Activated CD4-positive, alpha-beta memory T cell treated with anti-CD3 and anti-CD28 coated beads, Interleukin-2, amount 10 ng/mL, durations not matched to agents 7 days and 5 days (primary cell): Measurements from ENCODE around the gene HSPA1B. TPM values are rescaled to one million over a fixed set of nuclear protein-coding genes. Genes with fewer than 3 reads are reported as not detected.
"Not testable (repeated sequence)": the region's sequence is repeated elsewhere in the genome, so short reads cannot be mapped to it uniquely, and the experiment has no call there.

Experiments used
- CTCF ChIA-PET: fragments of 350-600 bp; sonication (Branson Sonifier 250); formaldehyde crosslinking; loops from one replicate; lab custom pipeline; 2021; ENCODE audit warnings: antibody characterized with exemption, inconsistent platforms; lab: Charles Lee
- POLR2A ChIA-PET: fragments of 350-600 bp; sonication (Branson Sonifier 250); formaldehyde crosslinking; loops from one replicate; lab custom pipeline; 2021; ENCODE audit warnings: antibody characterized with exemption; lab: Charles Lee
- DNase-seq: peaks from one replicate; pipeline ENCODE4 v3.0.0-alpha.2; 2020
- H3K27ac Mint-ChIP-seq: one replicate; pipeline ENCODE4 v1.8.0; 2021; ENCODE audit warnings: mild to moderate bottlenecking, mixed read lengths
- H3K27me3 Mint-ChIP-seq: one replicate; pipeline ENCODE4 v1.8.0; 2021; ENCODE audit warnings: mixed read lengths
- H3K36me3 Mint-ChIP-seq: one replicate; pipeline ENCODE4 v1.8.0; 2021; ENCODE audit warnings: low read depth, mixed read lengths
- H3K4me1 Mint-ChIP-seq: one replicate; pipeline ENCODE4 v1.8.0; 2021; ENCODE audit warnings: mixed read lengths
- H3K4me3 Mint-ChIP-seq: one replicate; pipeline ENCODE4 v1.8.0; 2021; ENCODE audit warnings: mild to moderate bottlenecking, mixed read lengths
- H3K9me3 Mint-ChIP-seq: one replicate; pipeline ENCODE4 v1.8.0; 2021; ENCODE audit warnings: mixed read lengths
- total RNA-seq, 2 experiments: library from RNA; stranded (reverse); gene quantifications; one replicate each; pipeline ENCODE4 v1.2.3, GENCODE V29; 2021

The HSPA1B gene
- total RNA-seq, 2 experiments from 2014 or later: 60.6 to 62.6 TPM

- CTCF ChIA-PET: interaction anchor here (1.0 kb wide), 1 partner anchor 31 kb away, joined by 3 read pairs; no protein-coding TSS in a partner anchor
- H3K4me3 Mint-ChIP-seq, DNase-seq, H3K27me3 Mint-ChIP-seq, H3K9me3 Mint-ChIP-seq: not testable (repeated sequence)
- POLR2A ChIA-PET: interaction anchor here (0.7 to 7.4 kb wide), 3 partner anchors 10 to 63 kb away, joined by 3 to 104 read pairs (median 24); partner anchors contain the start of genes CLIC1, HSPA1A, HSPA1L and MSH5
- Mint-ChIP-seq H3K36me3 (peaks cover 35% of the 10 kb centered on the region), H3K27ac (peak overlapping the region; percentile 53), H3K4me1 (peaks cover 54% of the 10 kb centered on the region)
These were observed 26.3 kb upstream of the HSPA1B start for GRCh38 chr6:31801031-31801927.

- CTCF ChIA-PET: interaction anchor here (0.6 to 3.6 kb wide), 13 partner anchors 8 to 121 kb away, joined by 3 to 23 read pairs (median 10); partner anchors contain the start of genes DDAH2, HSPA1A, HSPA1B and HSPA1L
- peaks cover 40% of the 10 kb centered on the region for H3K4me1 Mint-ChIP-seq
- H3K36me3 Mint-ChIP-seq: peaks cover 39% of the 10 kb centered on the region
- POLR2A ChIA-PET: interaction anchor here (0.7 to 4.0 kb wide), 24 partner anchors 9 to 1168 kb away, joined by 3 to 57 read pairs (median 8); partner anchors contain the start of genes ABHD16A, BAG6, C6orf47 and CLIC1
- DNase-seq: no peak
- H3K27me3 Mint-ChIP-seq: no peaks in the 10 kb centered on the region
- H3K9me3 Mint-ChIP-seq: no peaks in the 10 kb centered on the region
- peak overlapping the region; percentile 91 for H3K4me3 Mint-ChIP-seq
- H3K27ac Mint-ChIP-seq: peak overlapping the region; percentile 91
These were observed 21.5 kb upstream of the HSPA1B start for GRCh38 chr6:31805939-31806469.

- CTCF ChIA-PET: interaction anchor here (0.6 to 3.6 kb wide), 21 partner anchors 8 to 461 kb away, joined by 3 to 23 read pairs (median 7); partner anchors contain the start of genes DDAH2, HSPA1A, HSPA1B and HSPA1L
- Mint-ChIP-seq H3K27me3 (no peaks in the 10 kb centered on the region), H3K4me3 (peak within 1 kb of the TSS; percentile 91), H3K9me3 (no peaks in the 10 kb centered on the region), H3K4me1 (peaks cover 43% of the 10 kb centered on the region), H3K27ac (peak within 1 kb of the TSS; percentile 91), H3K36me3 (peaks cover 35% of the 10 kb centered on the region)
- DNase-seq: peak; percentile 98
- POLR2A ChIA-PET: interaction anchor here (0.6 to 4.0 kb wide), 34 partner anchors 8 to 1167 kb away, joined by 3 to 57 read pairs (median 5); partner anchors contain the start of genes ABHD16A, BAG6, C6orf47 and CLIC1
These were observed 20.9 kb upstream of the HSPA1B start, which contains the start of gene LSM2 for GRCh38 chr6:31806470-31807272. LSM2 (minus strand) TSS chr6:31806966; CDS start chr6:31806757, 209 bp downstream.

GRCh38 chr6:31808599-31808998 is 18.9 kb upstream of the HSPA1B start:
- H3K9me3 Mint-ChIP-seq, H3K27me3 Mint-ChIP-seq, H3K27ac Mint-ChIP-seq, H3K4me3 Mint-ChIP-seq, DNase-seq: not testable (repeated sequence)
- H3K36me3 Mint-ChIP-seq: peaks cover 26% of the 10 kb centered on the region
- H3K4me1 Mint-ChIP-seq: peaks cover 55% of the 10 kb centered on the region
- CTCF ChIA-PET: interaction anchor here (3.6 kb wide), 1 partner anchor 12 kb away, joined by 23 read pairs; the partner anchor contains the start of gene VARS1
- POLR2A ChIA-PET: interaction anchor here (4.0 kb wide), 1 partner anchor 11 kb away, joined by 51 read pairs; the partner anchor contains the start of gene VARS1

- POLR2A ChIA-PET: interaction anchor here (0.7 to 5.6 kb wide), 9 partner anchors 8 to 160 kb away, joined by 3 to 98 read pairs (median 10); partner anchors contain the start of genes CLIC1, HSPA1B, MSH5 and VARS1
- H3K27ac Mint-ChIP-seq: peak overlapping the region; percentile 96
- H3K9me3 Mint-ChIP-seq: no peaks in the 10 kb centered on the region
- H3K4me1 Mint-ChIP-seq: peaks cover 41% of the 10 kb centered on the region
- no peak for DNase-seq
- no peak overlapping the region for H3K4me3 Mint-ChIP-seq
- CTCF ChIA-PET: interaction anchor here (2.9 kb wide), 1 partner anchor 15 kb away, joined by 14 read pairs; the partner anchor contains the start of gene HSPA1B
- no peaks in the 10 kb centered on the region for H3K27me3 Mint-ChIP-seq
- peaks cover 13% of the 10 kb centered on the region for H3K36me3 Mint-ChIP-seq
These were observed 15.9 kb upstream of the HSPA1B start for GRCh38 chr6:31811645-31812044.

DNA sequence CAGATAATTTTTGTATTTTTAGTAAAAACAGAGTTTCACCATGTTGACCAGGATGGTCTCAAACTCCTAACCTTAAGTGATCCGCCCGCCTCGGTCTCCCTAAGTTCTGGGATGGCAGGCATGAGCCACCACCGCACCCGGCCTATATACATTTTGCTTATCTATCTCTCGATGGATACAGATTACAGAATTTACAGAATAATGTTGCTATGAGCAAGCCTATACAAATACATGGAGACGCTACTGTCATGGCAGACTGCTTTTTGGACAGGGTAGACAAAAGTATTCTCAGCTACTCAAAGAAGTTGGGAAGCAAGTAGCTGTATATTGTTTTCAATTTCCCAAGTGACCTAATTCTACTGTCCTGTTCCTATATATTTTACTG is 14.1 kb upstream of the HSPA1B start:
- Mint-ChIP-seq H3K9me3 (no peaks in the 10 kb centered on the region), H3K36me3 (peaks cover 22% of the 10 kb centered on the region), H3K4me3 (peak overlapping the region; percentile 71), H3K27ac (peak overlapping the region; percentile 96), H3K4me1 (peaks cover 44% of the 10 kb centered on the region), H3K27me3 (no peaks in the 10 kb centered on the region)
- CTCF ChIA-PET: interaction anchor here (1.1 to 2.9 kb wide), 9 partner anchors 7 to 84 kb away, joined by 3 to 14 read pairs (median 7); partner anchors contain the start of genes CLIC1, HSPA1B, LSM2 and VARS1
- POLR2A ChIA-PET: interaction anchor here (1.1 to 5.6 kb wide), 12 partner anchors 8 to 272 kb away, joined by 3 to 98 read pairs (median 8); partner anchors contain the start of genes CLIC1, DDX39B, HSPA1B and MSH5
- no peak for DNase-seq

GRCh38 chr6:31814677-31815024 is 12.9 kb upstream of the HSPA1B start:
- ChIA-PET CTCF (interaction anchor here (0.8 to 2.9 kb wide), 11 partner anchors 8 to 273 kb away, joined by 3 to 14 read pairs (median 5); partner anchors contain the start of genes DDX39B, HSPA1B, LSM2 and VARS1), POLR2A (interaction anchor here (0.8 to 5.6 kb wide), 15 partner anchors 8 to 273 kb away, joined by 3 to 98 read pairs (median 7); partner anchors contain the start of genes CLIC1, CSNK2B, DDX39B and GPANK1)
- H3K27me3 Mint-ChIP-seq: no peaks in the 10 kb centered on the region
- peaks cover 51% of the 10 kb centered on the region for H3K4me1 Mint-ChIP-seq
- DNase-seq: peak; percentile 82
- no peaks in the 10 kb centered on the region for H3K9me3 Mint-ChIP-seq
- H3K4me3 Mint-ChIP-seq: peak overlapping the region; percentile 83
- H3K36me3 Mint-ChIP-seq: peaks cover 24% of the 10 kb centered on the region
- peak overlapping the region; percentile 82 for H3K27ac Mint-ChIP-seq

GRCh38 chr6:31815025-31815838 is 12.3 kb upstream of the HSPA1B start, which contains the start of the genes HSPA1A and HSPA1L:
HSPA1A (plus strand) TSS chr6:31815543; CDS start chr6:31815757, 214 bp downstream.
HSPA1L (minus strand) TSS chr6:31815283; CDS start chr6:31811972, 3,311 bp downstream.
- peaks cover 55% of the 10 kb centered on the region for H3K4me1 Mint-ChIP-seq
- POLR2A ChIA-PET: interaction anchor here (0.8 to 5.6 kb wide), 14 partner anchors 8 to 274 kb away, joined by 3 to 98 read pairs (median 8); partner anchors contain the start of genes CLIC1, CSNK2B, DDX39B and HSPA1B
- H3K9me3 Mint-ChIP-seq: no peaks in the 10 kb centered on the region
- DNase-seq: peak; percentile 82
- CTCF ChIA-PET: interaction anchor here (0.8 to 2.4 kb wide), 12 partner anchors 9 to 273 kb away, joined by 3 to 13 read pairs (median 4); partner anchors contain the start of genes CLIC1, DDX39B, HSPA1B and LSM2
- peaks cover 23% of the 10 kb centered on the region for H3K36me3 Mint-ChIP-seq
- no peaks in the 10 kb centered on the region for H3K27me3 Mint-ChIP-seq
- H3K27ac Mint-ChIP-seq: peak within 1 kb of the TSS; percentile 96
- H3K4me3 Mint-ChIP-seq: peak within 1 kb of the TSS; percentile 83

GRCh38 chr6:31817133-31817928 is 10.2 kb upstream of the HSPA1B start:
- H3K4me1 Mint-ChIP-seq: peaks cover 49% of the 10 kb centered on the region
- DNase-seq, H3K27me3 Mint-ChIP-seq, H3K9me3 Mint-ChIP-seq: not testable (repeated sequence)
- peaks cover 18% of the 10 kb centered on the region for H3K36me3 Mint-ChIP-seq
- CTCF ChIA-PET: interaction anchor here (0.8 to 2.3 kb wide), 11 partner anchors 10 to 276 kb away, joined by 3 to 14 read pairs (median 6); partner anchors contain the start of genes DDAH2, DDX39B, HSPA1B and LSM2
- peak overlapping the region; percentile 91 for H3K4me3 Mint-ChIP-seq
- H3K27ac Mint-ChIP-seq: peak overlapping the region; percentile 96
- POLR2A ChIA-PET: interaction anchor here (1.0 to 6.4 kb wide), 12 partner anchors 10 to 157 kb away, joined by 3 to 95 read pairs (median 5); partner anchors contain the start of genes C6orf47, CLIC1, DDAH2 and GPANK1
